Measurements from ENCODE around the gene NUDT17.
"Not testable (repeated sequence)": the region's sequence is repeated elsewhere in the genome, so short reads cannot be mapped to it uniquely, and the experiment has no call there.

NUDT17 gene

GRCh38 chr1:145826030-145826429 lies 19.4 kb upstream of the NUDT17 start:
- TF ChIP-seq, protein P1, sequence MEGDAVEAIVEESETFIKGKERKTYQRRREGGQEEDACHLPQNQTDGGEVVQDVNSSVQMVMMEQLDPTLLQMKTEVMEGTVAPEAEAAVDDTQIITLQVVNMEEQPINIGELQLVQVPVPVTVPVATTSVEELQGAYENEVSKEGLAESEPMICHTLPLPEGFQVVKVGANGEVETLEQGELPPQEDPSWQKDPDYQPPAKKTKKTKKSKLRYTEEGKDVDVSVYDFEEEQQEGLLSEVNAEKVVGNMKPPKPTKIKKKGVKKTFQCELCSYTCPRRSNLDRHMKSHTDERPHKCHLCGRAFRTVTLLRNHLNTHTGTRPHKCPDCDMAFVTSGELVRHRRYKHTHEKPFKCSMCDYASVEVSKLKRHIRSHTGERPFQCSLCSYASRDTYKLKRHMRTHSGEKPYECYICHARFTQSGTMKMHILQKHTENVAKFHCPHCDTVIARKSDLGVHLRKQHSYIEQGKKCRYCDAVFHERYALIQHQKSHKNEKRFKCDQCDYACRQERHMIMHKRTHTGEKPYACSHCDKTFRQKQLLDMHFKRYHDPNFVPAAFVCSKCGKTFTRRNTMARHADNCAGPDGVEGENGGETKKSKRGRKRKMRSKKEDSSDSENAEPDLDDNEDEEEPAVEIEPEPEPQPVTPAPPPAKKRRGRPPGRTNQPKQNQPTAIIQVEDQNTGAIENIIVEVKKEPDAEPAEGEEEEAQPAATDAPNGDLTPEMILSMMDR (IDR thresholded peaks at IDR 0.05; ENCODE audit: unreplicated experiment in 3 of 3): no peak
- Mint-ChIP-seq H3K9me3 (no peaks in the 10 kb centered on the region), H3K27ac (peak overlapping the region; percentile 62 to 84 (median 67)), H3K4me1 (peaks cover 18% of the 10 kb centered on the region), H3K36me3 (ENCODE audit: low read depth) (peaks cover 51% of the 10 kb centered on the region), H3K4me3 (peak overlapping the region; percentile 91 to 100 (median 100)), H3K27me3 (ENCODE audit: low read depth) (no peaks in the 10 kb centered on the region)

DNA sequence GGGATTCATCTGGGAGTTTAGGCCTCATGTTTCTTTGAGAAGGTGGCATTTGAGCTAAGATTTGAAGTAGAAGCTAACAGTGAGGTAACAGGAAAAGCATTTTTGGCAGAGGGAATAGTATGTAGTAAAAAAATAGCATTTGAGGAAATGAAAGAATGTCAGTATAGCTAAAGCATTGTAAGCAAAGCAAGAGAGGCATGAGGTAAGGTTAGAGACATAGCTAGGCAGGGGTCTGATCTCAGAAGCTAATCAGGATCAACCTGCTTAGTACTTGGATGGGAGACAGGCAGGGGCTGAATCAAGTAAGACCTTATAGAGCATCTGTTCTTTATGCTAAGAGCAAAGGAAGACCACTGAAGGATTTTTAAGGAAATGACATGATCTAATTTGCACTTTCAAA lies 17.5 kb upstream of the NUDT17 start:
- peaks cover 18% of the 10 kb centered on the region for H3K4me1 Mint-ChIP-seq
- H3K9me3 Mint-ChIP-seq: no peaks in the 10 kb centered on the region
- TF ChIP-seq, protein P1 (IDR thresholded peaks at IDR 0.05; ENCODE audit: unreplicated experiment in 3 of 3): no peak
- H3K27ac Mint-ChIP-seq: no peak overlapping the region
- H3K27me3 Mint-ChIP-seq (ENCODE audit: low read depth): no peaks in the 10 kb centered on the region
- no peak overlapping the region for H3K4me3 Mint-ChIP-seq
- H3K36me3 Mint-ChIP-seq (ENCODE audit: low read depth): peaks cover 66% of the 10 kb centered on the region

GRCh38 chr1:145828367-145829026 lies 16.9 kb upstream of the NUDT17 start:
- TF ChIP-seq, protein P1 (IDR thresholded peaks at IDR 0.05; ENCODE audit: unreplicated experiment in 3 of 3): no peak
- no peak overlapping the region for H3K27ac Mint-ChIP-seq
- no peak overlapping the region for H3K4me3 Mint-ChIP-seq
- H3K4me1 Mint-ChIP-seq: peaks cover 18% of the 10 kb centered on the region
- H3K9me3 Mint-ChIP-seq: no peaks in the 10 kb centered on the region
- H3K36me3 Mint-ChIP-seq (ENCODE audit: low read depth): peaks cover 71% of the 10 kb centered on the region
- no peaks in the 10 kb centered on the region for H3K27me3 Mint-ChIP-seq (ENCODE audit: low read depth)

DNA sequence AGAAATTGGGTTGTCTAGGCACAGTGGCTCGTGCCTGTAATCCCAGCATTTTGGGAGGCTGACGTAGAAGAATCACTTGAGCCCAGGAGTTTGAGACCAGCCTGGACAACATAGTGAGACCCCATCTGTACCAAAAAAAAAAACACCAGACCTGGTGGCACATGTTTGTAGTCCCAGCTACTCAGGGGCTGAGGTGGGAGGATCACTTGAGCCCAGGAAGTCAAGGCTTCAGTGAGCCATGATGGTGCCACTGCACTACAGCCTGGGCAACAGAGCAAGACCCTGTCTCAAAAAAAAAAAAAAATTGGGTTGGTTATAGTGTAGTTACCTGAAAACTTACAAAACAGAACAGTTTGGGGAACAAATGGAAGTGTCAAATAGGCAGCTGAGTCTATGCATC lies 14.6 kb upstream of the NUDT17 start:
- H3K4me3 Mint-ChIP-seq; H3K4me1 Mint-ChIP-seq; H3K27ac Mint-ChIP-seq; H3K9me3 Mint-ChIP-seq; H3K27me3 Mint-ChIP-seq (ENCODE audit: low read depth): not testable (repeated sequence)
- H3K36me3 Mint-ChIP-seq (ENCODE audit: low read depth): peaks cover 74% of the 10 kb centered on the region

- peaks cover 66% of the 10 kb centered on the region for H3K36me3 Mint-ChIP-seq (ENCODE audit: low read depth)
- no peaks in the 10 kb centered on the region for H3K4me1 Mint-ChIP-seq
- no peak overlapping the region for H3K27ac Mint-ChIP-seq
- no peaks in the 10 kb centered on the region for H3K9me3 Mint-ChIP-seq
- H3K27me3 Mint-ChIP-seq (ENCODE audit: low read depth): no peaks in the 10 kb centered on the region
- H3K4me3 Mint-ChIP-seq: no peak overlapping the region
- TF ChIP-seq, protein P1 (IDR thresholded peaks at IDR 0.05; ENCODE audit: unreplicated experiment in 3 of 3): no peak
Observed at GRCh38 chr1:145837656-145838055, 7.8 kb upstream of the NUDT17 start.

DNA sequence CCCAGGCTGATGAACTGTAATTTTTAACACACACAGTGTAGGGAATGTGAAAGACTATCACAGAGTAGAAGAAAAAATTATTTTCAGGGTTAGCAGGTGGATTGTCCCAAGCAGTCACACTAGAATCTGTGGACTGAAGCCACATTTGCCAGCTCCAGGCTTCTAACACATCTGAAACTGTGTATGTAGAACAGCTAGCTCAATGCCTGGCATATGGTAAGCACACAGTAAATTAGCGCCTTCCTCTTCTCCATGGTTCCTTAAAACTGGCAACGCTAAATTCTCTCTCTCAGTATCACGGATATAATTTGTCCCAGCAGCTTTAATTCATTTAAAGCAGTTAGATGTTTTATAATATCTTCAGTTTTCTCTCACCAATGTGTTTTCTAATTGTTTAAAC lies 2.4 kb upstream of the NUDT17 start:
- no peak overlapping the region for H3K4me3 Mint-ChIP-seq
- no peaks in the 10 kb centered on the region for H3K9me3 Mint-ChIP-seq
- H3K4me1 Mint-ChIP-seq: peaks cover 5% of the 10 kb centered on the region
- no peaks in the 10 kb centered on the region for H3K27me3 Mint-ChIP-seq (ENCODE audit: low read depth)
- no peak overlapping the region for H3K27ac Mint-ChIP-seq
- TF ChIP-seq, protein P1 (IDR thresholded peaks at IDR 0.05; ENCODE audit: unreplicated experiment in 3 of 3): no peak
- H3K36me3 Mint-ChIP-seq (ENCODE audit: low read depth): peaks cover 44% of the 10 kb centered on the region
